GM19395 (cell line): ENCODE results near the gene RNF169.
"Not testable (repeated sequence)": the region's sequence is repeated elsewhere in the genome, so short reads cannot be mapped to it uniquely, and the experiment has no call there.

Experiments used
- ATAC-seq: cut with Tn5 transposase; IDR thresholded peaks from one replicate; pipeline ENCODE4 v1.9.1; 2021; ENCODE audit warnings: mild to moderate bottlenecking, moderate library complexity; ENCODE audit not compliant: unreplicated experiment

The RNF169 gene

GRCh38 chr11:74729397-74729796 lies 19.3 kb upstream of the RNF169 start:
- ATAC-seq = no peak

GRCh38 chr11:74730571-74731260 lies 17.9 kb upstream of the RNF169 start:
- ATAC-seq = no peak

- ATAC-seq = no peak
These were observed 17.2 kb upstream of the RNF169 start, which contains the start of gene CHRDL2 for GRCh38 chr11:74731301-74732094. TSS of gene CHRDL2 (minus strand) at chr11:74731426. CDS start at chr11:74730888, 538 bp downstream.

- no peak for ATAC-seq
These were observed 14.1 kb upstream of the RNF169 start for GRCh38 chr11:74734559-74734925.

GRCh38 chr11:74735365-74735928 lies 13.2 kb upstream of the RNF169 start:
- ATAC-seq = no peak

GRCh38 chr11:74736031-74736430 lies 12.6 kb upstream of the RNF169 start:
- no peak for ATAC-seq

- no peak for ATAC-seq
These were observed 8.9 kb upstream of the RNF169 start for GRCh38 chr11:74739546-74740270.

- no peak for ATAC-seq
These were observed 6.6 kb upstream of the RNF169 start for GRCh38 chr11:74742070-74742469.

- no peak for ATAC-seq
These were observed 5.0 kb upstream of the RNF169 start for GRCh38 chr11:74743640-74744039.

- no peak for ATAC-seq
These were observed 4.4 kb upstream of the RNF169 start for GRCh38 chr11:74744277-74744676.

- ATAC-seq = no peak
These were observed 1.8 kb upstream of the RNF169 start for GRCh38 chr11:74746868-74747267.

- ATAC-seq = peak; percentile 47
These were observed 697 bp downstream of the RNF169 start for GRCh38 chr11:74749127-74749964.

- ATAC-seq = no peak
These were observed 1.3 kb downstream of the RNF169 start for GRCh38 chr11:74749965-74750296.

GRCh38 chr11:74750598-74750997 lies 1.9 kb downstream of the RNF169 start:
- ATAC-seq = not testable (repeated sequence)

- ATAC-seq = no peak
These were observed 2.7 kb downstream of the RNF169 start for GRCh38 chr11:74751303-74751702.

- ATAC-seq = no peak
These were observed 6.0 kb downstream of the RNF169 start for GRCh38 chr11:74754507-74755252.

- ATAC-seq = no peak
These were observed 6.8 kb downstream of the RNF169 start for GRCh38 chr11:74755395-74755995.

- no peak for ATAC-seq
These were observed 7.9 kb downstream of the RNF169 start for GRCh38 chr11:74756571-74756970.

- ATAC-seq = no peak
These were observed 18.3 kb downstream of the RNF169 start for GRCh38 chr11:74766905-74767304.
